HepG2 (cell line): Measurements from ENCODE around the gene FSD2. TPM values are rescaled to one million over a fixed set of nuclear protein-coding genes. Genes with fewer than 3 reads are reported as not detected.

Source experiments
- AHDC1 ChIP-seq: sonication (generic); formaldehyde crosslinking; IDR thresholded peaks from 2 replicates; pipeline ENCODE4 v1.5.1; 2020; ENCODE audit warnings: mild to moderate bottlenecking, missing genetic modification reagents, borderline replicate concordance
- ATM ChIP-seq: fragments of 450-650 bp; IDR thresholded peaks from 2 replicates; pipeline ENCODE4 v1.7.1; 2017; ENCODE audit warnings: mild to moderate bottlenecking, borderline replicate concordance
- HES4 ChIP-seq: sonication (generic); formaldehyde crosslinking; IDR thresholded peaks from 2 replicates; pipeline ENCODE4 v1.9.0; 2021; ENCODE audit warnings: mild to moderate bottlenecking, missing genetic modification reagents, borderline replicate concordance
- HNRNPH1 ChIP-seq: fragments of 200-400 bp; formaldehyde crosslinking; optimal IDR thresholded peaks from 2 replicates; pipeline ENCODE3; 2017; ENCODE audit warnings: mild to moderate bottlenecking, low read depth, low read length
- HNRNPL ChIP-seq: fragments of 200-400 bp; formaldehyde crosslinking; IDR thresholded peaks from 2 replicates; pipeline ENCODE4 v1.6.1; 2017; ENCODE audit warnings: mild to moderate bottlenecking, low read depth, low read length
- NR1H2 ChIP-seq: sonication (generic); formaldehyde crosslinking; IDR thresholded peaks from 2 replicates; pipeline ENCODE4 v1.8.1; 2022; ENCODE audit warnings: low read depth, missing genetic modification reagents, borderline replicate concordance
- ONECUT2 ChIP-seq: sonication (generic); formaldehyde crosslinking; IDR thresholded peaks from 2 replicates; pipeline ENCODE4 v1.4.0; 2020; ENCODE audit warnings: missing genetic modification reagents
- SMC3 ChIP-seq: IDR thresholded peaks from 2 replicates; pipeline ENCODE4 v1.6.1; 2011; ENCODE audit warnings: low read length, improper control_type of control experiment
- SOX6 ChIP-seq, 2 experiments: fragments of 450-650 bp in 1 of 2; sonication (generic) in 1 of 2; formaldehyde crosslinking in 1 of 2; IDR thresholded peaks; 2 replicates each; pipeline versions ENCODE4 v1.4.0 to v1.6.1; 2017 to 2020; ENCODE audit warnings: antibody characterized with exemption in 1 of 2, mild to moderate bottlenecking in 1 of 2, missing genetic modification reagents in 1 of 2
- SP2 ChIP-seq: sonication (generic); formaldehyde crosslinking; IDR thresholded peaks from 2 replicates; pipeline ENCODE4 v1.5.1; 2020; ENCODE audit warnings: mild to moderate bottlenecking, missing genetic modification reagents
- SPEN ChIP-seq: sonication (generic); formaldehyde crosslinking; IDR thresholded peaks from 2 replicates; pipeline ENCODE4 v1.5.1; 2020; ENCODE audit warnings: low read depth, mild to moderate bottlenecking, missing genetic modification reagents
- SYNCRIP ChIP-seq: fragments of 200-400 bp; formaldehyde crosslinking; IDR thresholded peaks from 2 replicates; pipeline ENCODE4 v1.6.1; 2018; ENCODE audit warnings: mild to moderate bottlenecking, low read depth, low read length; ENCODE audit not compliant: insufficient read depth
- ZBTB46 ChIP-seq: sonication (generic); formaldehyde crosslinking; IDR thresholded peaks from 2 replicates; pipeline ENCODE4 v1.4.0; 2020; ENCODE audit warnings: mild to moderate bottlenecking, missing genetic modification reagents, borderline replicate concordance
- ZNF484 ChIP-seq: sonication (generic); formaldehyde crosslinking; IDR thresholded peaks from 2 replicates; pipeline ENCODE4 v1.5.1; 2020; ENCODE audit warnings: mild to moderate bottlenecking, low read depth, missing genetic modification reagents, borderline replicate concordance
- ZNF543 ChIP-seq: sonication (generic); formaldehyde crosslinking; IDR thresholded peaks from 2 replicates; pipeline ENCODE4 v1.4.0; 2020; ENCODE audit warnings: mild to moderate bottlenecking, missing genetic modification reagents
- ZNF572 ChIP-seq: sonication (generic); formaldehyde crosslinking; IDR thresholded peaks from 2 replicates; pipeline ENCODE4 v1.5.1; 2020; ENCODE audit warnings: mild to moderate bottlenecking, missing genetic modification reagents
- ZNF891 ChIP-seq: sonication (generic); formaldehyde crosslinking; IDR thresholded peaks from 2 replicates; pipeline ENCODE4 v1.5.0; 2020; ENCODE audit warnings: mild to moderate bottlenecking, missing genetic modification reagents
- ZSCAN9 ChIP-seq: IDR thresholded peaks from 2 replicates; pipeline ENCODE4 v1.6.1; 2016; ENCODE audit warnings: borderline replicate concordance
- polyA plus RNA-seq, 8 experiments: library from polyadenylated mRNA; depleted of rRNA in 3 of 8; stranded (reverse) in 7 of 8; unstranded in 1 of 8; fragments of >200 nt; fragmentation: Illumina TruSeq in 4 of 8; extraction: Trizol in 4 of 8; gene quantifications; 2 replicates each; pipeline versions ENCODE4 v1.2.1 to v1.2.3, GENCODE V29; 2011 to 2016; ENCODE audit warnings: low read depth in 4 of 8, missing spikeins in 1 of 8, mixed read lengths in 1 of 8; ENCODE audit not compliant: insufficient read depth in 1 of 8
- total RNA-seq, 5 experiments: library from RNA; depleted of rRNA; stranded (reverse); fragments of >200 nt; fragmentation: Illumina TruSeq; extraction: Trizol; gene quantifications; 2 replicates each; pipeline ENCODE4 v1.2.3, GENCODE V29; 2016; ENCODE audit warnings: low read depth in 1 of 5
- TF ChIP-seq, protein P1 (sequence below): IDR thresholded peaks from 2 replicates; pipeline ENCODE4 v1.6.1; 2016

Gene FSD2
- total and polyA plus RNA-seq, 2 of the 13 experiments (the other 11 are each of a cell fraction or from before 2014, with no cell fraction given) = not detected

DNA sequence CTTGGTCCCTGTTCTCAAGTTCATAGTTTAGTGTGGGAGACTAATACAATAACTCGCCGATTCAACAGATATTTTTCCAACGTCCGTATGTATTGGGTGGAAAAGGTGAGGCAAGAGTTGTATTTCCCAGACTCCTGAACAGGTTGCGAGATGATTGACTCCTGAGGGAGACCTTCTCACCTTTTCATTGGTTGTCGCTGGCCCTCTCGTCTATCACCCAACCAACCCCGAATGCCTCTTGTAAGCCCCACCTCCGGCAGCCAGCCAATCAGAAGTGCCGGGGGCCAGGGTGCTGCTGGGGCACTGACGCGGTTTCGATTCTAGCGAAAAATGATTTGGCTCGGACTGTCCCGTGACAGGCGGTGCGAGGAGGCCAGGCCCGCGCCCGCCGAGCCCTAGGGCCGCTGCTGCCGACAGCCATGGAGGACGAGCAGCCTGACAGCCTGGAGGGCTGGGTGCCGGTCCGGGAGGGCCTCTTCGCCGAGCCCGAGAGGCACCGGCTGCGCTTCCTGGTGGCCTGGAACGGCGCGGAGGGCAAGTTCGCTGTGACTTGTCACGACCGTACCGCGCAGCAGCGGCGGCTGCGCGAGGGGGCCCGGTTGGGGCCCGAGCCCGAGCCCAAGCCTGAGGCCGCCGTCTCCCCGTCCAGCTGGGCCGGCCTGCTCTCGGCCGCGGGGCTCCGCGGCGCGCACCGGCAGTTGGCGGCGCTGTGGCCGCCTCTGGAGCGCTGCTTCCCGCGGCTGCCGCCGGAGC lies 3.6 kb upstream of the FSD2 start, which contains the start of gene WHAMM (continued):
- TF ChIP-seq ATM (no peak), HES4 (CRISPR knock-in tag) (peak; percentile 20; the same call in 1 of the 2 replicates), NR1H2 (CRISPR knock-in tag) (no peak), ZBTB46 (CRISPR knock-in tag) (no peak), AHDC1 (no peak), SP2 (CRISPR knock-in tag) (peak; percentile 87), ZNF484 (CRISPR knock-in tag) (no peak), HNRNPL (0 out of 2 replicates have a peak, but pooled peaks have one; percentile 24), ZSCAN9 (CRISPR knock-in tag) (peak; percentile 61), ZNF543 (CRISPR knock-in tag) (peak; percentile 65; the same call in 1 of the 2 replicates), HNRNPH1 (no peak), SYNCRIP (no peak), SMC3 (no peak), SPEN (CRISPR knock-in tag) (peak; percentile 63; the same call in 1 of the 2 replicates), ONECUT2 (no peak), SOX6 (IDR thresholded peaks at IDR 0.05) (no peak), SOX6 (CRISPR knock-in tag; IDR thresholded peaks at IDR 0.05) (peak; percentile 16; the same call in 1 of the 2 replicates), ZNF891 (CRISPR knock-in tag) (peak; percentile 63; the same call in 1 of the 2 replicates), ZNF572 (CRISPR knock-in tag) (0 out of 2 replicates have a peak, but pooled peaks have one; percentile 61)
- TF ChIP-seq, protein P1, sequence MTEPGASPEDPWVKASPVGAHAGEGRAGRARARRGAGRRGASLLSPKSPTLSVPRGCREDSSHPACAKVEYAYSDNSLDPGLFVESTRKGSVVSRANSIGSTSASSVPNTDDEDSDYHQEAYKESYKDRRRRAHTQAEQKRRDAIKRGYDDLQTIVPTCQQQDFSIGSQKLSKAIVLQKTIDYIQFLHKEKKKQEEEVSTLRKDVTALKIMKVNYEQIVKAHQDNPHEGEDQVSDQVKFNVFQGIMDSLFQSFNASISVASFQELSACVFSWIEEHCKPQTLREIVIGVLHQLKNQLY (CRISPR knock-in tag) = 0 out of 2 replicates have a peak, but pooled peaks have one; percentile 12
